Right lobe of liver (tissue), 6 donors: ENCODE data around the gene HDAC10. TPM values are rescaled to one million over a fixed set of nuclear protein-coding genes. Genes with fewer than 3 reads are reported as not detected.

Experiments used
- ATAC-seq, 4 donors: fragments of 200-7000 bp; cut with Tn5 transposase; one replicate each; pipeline ENCODE4 v1.9.1; 2020; ENCODE audit warnings: mild to moderate bottlenecking in 4 of 4, moderate library complexity in 4 of 4
- DNase-seq, 3 donors: peaks; one replicate each; pipeline ENCODE4 v3.0.0-alpha.2; 2020
- H3K27ac ChIP-seq, 3 donors: fragments of 200-600 bp; one replicate each; pipeline ENCODE4 v1.8.0; 2022
- H3K27me3 ChIP-seq, 2 donors: fragments of 200-600 bp; one replicate each; pipeline ENCODE4 v1.8.0; 2022
- H3K36me3 ChIP-seq, 4 donors: fragments of 200-600 bp; sonication (generic) in 1 of 4; one replicate each; pipeline versions ENCODE4 v1.5.1 to v1.8.0; 2017 to 2022; ENCODE audit warnings: control low read depth in 1 of 4
- H3K4me1 ChIP-seq, 4 donors: fragments of 200-600 bp; sonication (generic) in 1 of 4; one replicate each; pipeline versions ENCODE4 v1.5.1 to v1.8.0; 2017 to 2022; ENCODE audit warnings: control low read depth in 1 of 4
- H3K4me3 ChIP-seq, 3 donors: fragments of 200-600 bp; one replicate each; pipeline ENCODE4 v1.8.0; 2022
- H3K9me3 ChIP-seq, 4 donors: fragments of 200-600 bp; sonication (generic) in 1 of 4; one replicate each; pipeline versions ENCODE4 v1.5.1 to v1.8.0; 2017 to 2022; ENCODE audit warnings: control low read depth in 1 of 4
- CTCF ChIP-seq, 4 donors: fragments of 200-600 bp in 3 of 4; fragments of 450-650 bp in 1 of 4; IDR thresholded peaks; one replicate each; pipeline versions ENCODE4 v1.5.1 to v1.8.0; 2016 to 2022; ENCODE audit warnings: antibody characterized with exemption in 4 of 4, mild to moderate bottlenecking in 2 of 4
- POLR2A ChIP-seq: fragments of 450-650 bp; IDR thresholded peaks from one replicate; pipeline ENCODE4 v1.6.1; 2017; ENCODE audit warnings: antibody characterized with exemption, mild to moderate bottlenecking
- WGBS: methylation state at CpG from one replicate; pipeline ENCODE4 v1.1.6; 2018; ENCODE audit warnings: low coverage, low lambda C conversion rate; ENCODE audit not compliant: insufficient coverage; ENCODE audit errors: missing lambda C conversion rate; 5-methylcytosine and 5-hydroxymethylcytosine counted together
- intact Hi-C, 2 donors: fragments of 100-400 bp; cut with DNase I; formaldehyde crosslinking; loops; one replicate each; pipeline versions ENCODE4 v1.11.2 to v1.14.1; 2022
- total RNA-seq, 6 experiments: library from RNA; depleted of rRNA in 2 of 6; stranded (reverse); fragments of >200 nt in 2 of 6; fragmentation: NEBNext Ultra II Directional in 3 of 6; extraction: Animal tissue kit (Norgen Biotek cat#: 25700) in 3 of 6; gene quantifications; one replicate each; pipeline versions ENCODE4 v1.1.0 to v1.2.4, GENCODE V29; 2016 to 2023
- donor health status: DM: no; HTN: yes; CAD: no.
- donor health status: DM: no; HTN: no; CAD: no.
- donor health status: DM: no; HTN: no; CAD: no.
- donor health status: DM: no; HTN: yes; CAD: no.
- donor health status: DM: no; HTN: yes; CAD: no.

The HDAC10 gene
- total RNA-seq, 6 experiments from 2014 or later = 19.6 to 30.5 (median 23.0) TPM

- H3K36me3 ChIP-seq = no peaks in the 10 kb centered on the region
- intact Hi-C loops = loop anchor here in 1 of 2 donors (5.0 kb wide), 1 partner anchor 77 kb away; the partner anchor contains the start of gene PPP6R2
- WGBS = 80% methylated on average over 4 of the region's 15 CpGs
- no peak overlapping the region for H3K4me3 ChIP-seq
- no peaks in the 10 kb centered on the region for H3K9me3 ChIP-seq
- TF ChIP-seq CTCF (IDR thresholded peaks at IDR 0.05) = no peak
- no peak for TF ChIP-seq POLR2A
- no peaks in the 10 kb centered on the region for H3K27me3 ChIP-seq
- H3K27ac ChIP-seq = no peak overlapping the region
- ATAC-seq (no peak), DNase-seq (no peak)
- H3K4me1 ChIP-seq = peaks cover 0 to 33% (median 13%) of the 10 kb centered on the region in 4 donors
These were observed 14.0 kb upstream of the HDAC10 start for GRCh38 chr22:50264946-50265669.

GRCh38 chr22:50264104-50264745 lies 13.2 kb upstream of the HDAC10 start:
- Histone ChIP-seq H3K4me3 (no peak overlapping the region), H3K27me3 (no peaks in the 10 kb centered on the region), H3K27ac (no peak overlapping the region), H3K36me3 (no peaks in the 10 kb centered on the region), H3K9me3 (no peaks in the 10 kb centered on the region), H3K4me1 (peaks cover 0 to 27% (median 11%) of the 10 kb centered on the region in 4 donors)
- ATAC-seq (no peak), DNase-seq (no peak)
- 68% methylated on average over 6 of the region's 15 CpGs for WGBS
- intact Hi-C loops = no loop called here
- TF ChIP-seq CTCF (IDR thresholded peaks at IDR 0.05) = no peak
- no peak for TF ChIP-seq POLR2A

- WGBS = 20% methylated on average over 1 of the region's 9 CpGs
These were observed 12.0 kb upstream of the HDAC10 start for GRCh38 chr22:50262973-50263617.

GRCh38 chr22:50262460-50262911 lies 11.4 kb upstream of the HDAC10 start:
- Histone ChIP-seq H3K27me3 (no peaks in the 10 kb centered on the region), H3K9me3 (no peaks in the 10 kb centered on the region), H3K36me3 (no peaks in the 10 kb centered on the region), H3K4me1 (peaks cover 0 to 24% (median 8%) of the 10 kb centered on the region in 4 donors), H3K27ac (no peak overlapping the region), H3K4me3 (no peak overlapping the region)
- ATAC-seq (no peak), DNase-seq (no peak)
- intact Hi-C loops = no loop called here
- WGBS = no CpG with 5 or more reads among the region's 7 CpGs
- TF ChIP-seq POLR2A (no peak), CTCF (IDR thresholded peaks at IDR 0.05) (no peak)

More at GRCh38 chr22:50262973-50263617, 12.0 kb upstream of the HDAC10 start:
- Histone ChIP-seq H3K27me3 (no peaks in the 10 kb centered on the region), H3K4me3 (no peak overlapping the region), H3K36me3 (no peaks in the 10 kb centered on the region), H3K4me1 (peaks cover 0 to 24% (median 8%) of the 10 kb centered on the region in 4 donors), H3K27ac (no peak overlapping the region), H3K9me3 (no peaks in the 10 kb centered on the region)
- no peak for TF ChIP-seq CTCF (IDR thresholded peaks at IDR 0.05)
- TF ChIP-seq POLR2A = no peak
- ATAC-seq = no peak
- DNase-seq = no peak
- intact Hi-C loops = no loop called here
